ENCODE measurements around the gene PMM1.
"Not testable (repeated sequence)": the region's sequence is repeated elsewhere in the genome, so short reads cannot be mapped to it uniquely, and the experiment has no call there.

The PMM1 gene

GRCh38 chr22:41560095-41560471 lies 29.6 kb downstream of the PMM1 start:
- H3K4me3 Mint-ChIP-seq = no peak overlapping the region
- peaks cover 16% of the 10 kb centered on the region for H3K4me1 Mint-ChIP-seq
- H3K9me3 Mint-ChIP-seq = no peaks in the 10 kb centered on the region
- H3K27me3 Mint-ChIP-seq = peaks cover 61% of the 10 kb centered on the region
- DNase-seq (no peak), ATAC-seq (peak; percentile 15)
- H3K27ac Mint-ChIP-seq = no peak overlapping the region

GRCh38 chr22:41558241-41558630 lies 31.4 kb downstream of the PMM1 start:
- not testable (repeated sequence) for H3K4me3 Mint-ChIP-seq, ATAC-seq, H3K27ac Mint-ChIP-seq, DNase-seq, H3K9me3 Mint-ChIP-seq
- peaks cover 11% of the 10 kb centered on the region for H3K4me1 Mint-ChIP-seq
- H3K27me3 Mint-ChIP-seq = peaks cover 66% of the 10 kb centered on the region

GRCh38 chr22:41557401-41558240 lies 32.0 kb downstream of the PMM1 start:
- peak overlapping the region in 1 of 2 donors; percentile 28 for H3K4me3 Mint-ChIP-seq
- no peak for DNase-seq
- ATAC-seq = peak; percentile 45
- peaks cover 5% of the 10 kb centered on the region for H3K4me1 Mint-ChIP-seq
- peaks cover 65% of the 10 kb centered on the region for H3K27me3 Mint-ChIP-seq
- H3K9me3 Mint-ChIP-seq = no peaks in the 10 kb centered on the region
- H3K27ac Mint-ChIP-seq = no peak overlapping the region

GRCh38 chr22:41556561-41556960 lies 33.1 kb downstream of the PMM1 start:
- Mint-ChIP-seq H3K4me1 (peaks cover 5% of the 10 kb centered on the region), H3K4me3 (no peak overlapping the region), H3K27ac (no peak overlapping the region), H3K27me3 (peaks cover 62% of the 10 kb centered on the region), H3K9me3 (no peaks in the 10 kb centered on the region)
- DNase-seq = no peak
- no peak for ATAC-seq

GRCh38 chr22:41555325-41555982 lies 34.2 kb downstream of the PMM1 start:
- Mint-ChIP-seq H3K4me3 (no peak overlapping the region), H3K27ac (peak overlapping the region in 1 of 2 donors; percentile 51), H3K4me1 (peaks cover 5% of the 10 kb centered on the region), H3K9me3 (no peaks in the 10 kb centered on the region), H3K27me3 (peaks cover 51% of the 10 kb centered on the region)
- no peak for DNase-seq
- no peak for ATAC-seq

GRCh38 chr22:41551877-41552582 lies 37.6 kb downstream of the PMM1 start:
- ATAC-seq = no peak
- H3K27ac Mint-ChIP-seq = no peak overlapping the region
- DNase-seq = no peak
- H3K27me3 Mint-ChIP-seq = peaks cover 24% of the 10 kb centered on the region
- H3K4me3 Mint-ChIP-seq = no peak overlapping the region
- H3K9me3 Mint-ChIP-seq = no peaks in the 10 kb centered on the region
- no peaks in the 10 kb centered on the region for H3K4me1 Mint-ChIP-seq

GRCh38 chr22:41550952-41551491 lies 38.6 kb downstream of the PMM1 start:
- no peak for DNase-seq
- H3K4me1 Mint-ChIP-seq = no peaks in the 10 kb centered on the region
- H3K27ac Mint-ChIP-seq = no peak overlapping the region
- no peak overlapping the region for H3K4me3 Mint-ChIP-seq
- H3K27me3 Mint-ChIP-seq = peaks cover 16% of the 10 kb centered on the region
- no peaks in the 10 kb centered on the region for H3K9me3 Mint-ChIP-seq
- ATAC-seq = no peak

- no peak for ATAC-seq
- H3K27ac Mint-ChIP-seq = no peak overlapping the region
These were observed 40.8 kb downstream of the PMM1 start for GRCh38 chr22:41548830-41549211.

GRCh38 chr22:41544671-41545476 lies 44.8 kb downstream of the PMM1 start:
- DNase-seq = no peak
- Mint-ChIP-seq H3K27ac (peak overlapping the region; percentile 39 to 97), H3K4me1 (peaks cover 50% of the 10 kb centered on the region), H3K4me3 (peak overlapping the region; percentile 94 to 95), H3K9me3 (no peaks in the 10 kb centered on the region), H3K27me3 (no peaks in the 10 kb centered on the region)
- peak; percentile 3 for ATAC-seq

More at GRCh38 chr22:41548830-41549211, 40.8 kb downstream of the PMM1 start:
- Mint-ChIP-seq H3K9me3 (no peaks in the 10 kb centered on the region), H3K4me3 (no peak overlapping the region), H3K4me1 (peaks cover 14% of the 10 kb centered on the region), H3K27me3 (peaks cover 15% of the 10 kb centered on the region)
- DNase-seq = no peak

GRCh38 chr22:41543854-41544670 lies 45.6 kb downstream of the PMM1 start, which contains the start of gene POLR3H:
Gene POLR3H, minus strand, starts transcription at chr22:41544470. Its CDS starts 369 bp downstream, at chr22:41544101.
- Mint-ChIP-seq H3K4me3 (peak within 1 kb of the TSS; percentile 94 to 95), H3K27ac (peak within 1 kb of the TSS; percentile 97), H3K9me3 (no peaks in the 10 kb centered on the region), H3K27me3 (no peaks in the 10 kb centered on the region), H3K4me1 (peaks cover 51% of the 10 kb centered on the region)
- peak; percentile 99 for ATAC-seq
- peak; percentile 92 to 96 for DNase-seq

- DNase-seq = no peak
- peak overlapping the region; percentile 86 to 87 for H3K27ac Mint-ChIP-seq
- no peaks in the 10 kb centered on the region for H3K27me3 Mint-ChIP-seq
- peak overlapping the region; percentile 94 to 95 for H3K4me3 Mint-ChIP-seq
- no peaks in the 10 kb centered on the region for H3K9me3 Mint-ChIP-seq
- H3K4me1 Mint-ChIP-seq = peaks cover 51% of the 10 kb centered on the region
- ATAC-seq = no peak
These were observed 47.4 kb downstream of the PMM1 start for GRCh38 chr22:41542224-41542623.

GRCh38 chr22:41541484-41541883 lies 48.2 kb downstream of the PMM1 start:
- Mint-ChIP-seq H3K27ac (peak overlapping the region; percentile 9 to 86), H3K9me3 (no peaks in the 10 kb centered on the region), H3K4me3 (peak overlapping the region; percentile 4 to 94), H3K27me3 (no peaks in the 10 kb centered on the region), H3K4me1 (peaks cover 51% of the 10 kb centered on the region)
- DNase-seq = no peak
- ATAC-seq = no peak

GRCh38 chr22:41540365-41540764 lies 49.3 kb downstream of the PMM1 start:
- peak overlapping the region in 1 of 2 donors; percentile 13 for H3K27ac Mint-ChIP-seq
- ATAC-seq = no peak

GRCh38 chr22:41540006-41540315 lies 49.7 kb downstream of the PMM1 start:
- peaks cover 52% of the 10 kb centered on the region for H3K4me1 Mint-ChIP-seq
- H3K4me3 Mint-ChIP-seq = no peak overlapping the region
- ATAC-seq (no peak), DNase-seq (no peak)
- H3K9me3 Mint-ChIP-seq = no peaks in the 10 kb centered on the region
- H3K27me3 Mint-ChIP-seq = no peaks in the 10 kb centered on the region
- no peak overlapping the region for H3K27ac Mint-ChIP-seq

More at GRCh38 chr22:41540365-41540764, 49.3 kb downstream of the PMM1 start:
- no peaks in the 10 kb centered on the region for H3K9me3 Mint-ChIP-seq
- peaks cover 52% of the 10 kb centered on the region for H3K4me1 Mint-ChIP-seq
- H3K27me3 Mint-ChIP-seq = no peaks in the 10 kb centered on the region
- DNase-seq = no peak
- no peak overlapping the region for H3K4me3 Mint-ChIP-seq

All from stimulated activated naive CD8-positive, alpha-beta T cell treated with anti-CD3 and anti-CD28 coated beads, Interleukin-15, amount 100 ng/mL, for 72 hours (primary cell).